Stimulated activated CD4-positive, alpha-beta T cell treated with anti-CD3 and anti-CD28 coated beads, Interleukin-12 subunit alpha, Interleukin-12 subunit beta, amount 100 ng/mL, for 24 hours (primary cell): ENCODE results near the gene RNF207.
"Not testable (repeated sequence)": the region's sequence is repeated elsewhere in the genome, so short reads cannot be mapped to it uniquely, and the experiment has no call there.

Experiments
- DNase-seq, 2 experiments: peaks; one replicate each; pipeline ENCODE4 v3.0.0-alpha.2; 2020; ENCODE audit warnings: low read depth in 2 of 2

RNF207 gene

GRCh38 chr1:6200188-6200809, 5.6 kb upstream of the RNF207 start:
- no peak for DNase-seq

GRCh38 chr1:6202256-6202655, 3.7 kb upstream of the RNF207 start:
- DNase-seq: no peak

- no peak for DNase-seq
Measured at GRCh38 chr1:6206520-6206855, 569 bp downstream of the RNF207 start.

- DNase-seq: no peak
Measured at GRCh38 chr1:6207075-6207885, 1.4 kb downstream of the RNF207 start.

GRCh38 chr1:6207921-6208320, 2.0 kb downstream of the RNF207 start:
- DNase-seq: no peak

GRCh38 chr1:6208723-6209660, 3.1 kb downstream of the RNF207 start:
- DNase-seq: no peak

GRCh38 chr1:6209661-6210580, 4.0 kb downstream of the RNF207 start:
- no peak for DNase-seq

GRCh38 chr1:6210591-6211355, 4.9 kb downstream of the RNF207 start:
- DNase-seq: no peak

- DNase-seq: no peak
Measured at GRCh38 chr1:6211731-6212130, 5.8 kb downstream of the RNF207 start.

GRCh38 chr1:6212193-6212959, 6.5 kb downstream of the RNF207 start:
- no peak for DNase-seq

GRCh38 chr1:6218375-6219164, 12.7 kb downstream of the RNF207 start:
- DNase-seq: no peak

GRCh38 chr1:6219641-6220040, 13.7 kb downstream of the RNF207 start:
- DNase-seq: not testable (repeated sequence)

GRCh38 chr1:6220236-6220635, 14.3 kb downstream of the RNF207 start:
- no peak for DNase-seq

- no peak for DNase-seq
Measured at GRCh38 chr1:6221210-6221784, 15.4 kb downstream of the RNF207 start.

GRCh38 chr1:6222636-6223035, 16.7 kb downstream of the RNF207 start:
- no peak for DNase-seq

- DNase-seq: no peak
Measured at GRCh38 chr1:6223617-6224016, 17.7 kb downstream of the RNF207 start.

- no peak for DNase-seq
Measured at GRCh38 chr1:6224718-6225117, 18.8 kb downstream of the RNF207 start.

- DNase-seq: no peak
Measured at GRCh38 chr1:6225651-6226050, 19.7 kb downstream of the RNF207 start.

- no peak for DNase-seq
Measured at GRCh38 chr1:6233376-6233775, 27.5 kb downstream of the RNF207 start.
